IPS-20b (cell line): Measurements from ENCODE around the gene TMEM263.
"Not testable (repeated sequence)": the region's sequence is repeated elsewhere in the genome, so short reads cannot be mapped to it uniquely, and the experiment has no call there.

Experiments
- H3K27ac ChIP-seq: one replicate; pipeline ENCODE4 v1.5.1; 2013; ENCODE audit warnings: low read length
- H3K27me3 ChIP-seq: 2 replicates; pipeline ENCODE4 v1.6.1; 2013; ENCODE audit warnings: mild to moderate bottlenecking, low read length, inconsistent platforms; ENCODE audit not compliant: insufficient read depth
- H3K36me3 ChIP-seq: 2 replicates; pipeline ENCODE4 v1.6.1; 2013; ENCODE audit warnings: low read depth, mild to moderate bottlenecking, inconsistent platforms, low read length, moderate library complexity; ENCODE audit not compliant: insufficient read depth
- H3K4me1 ChIP-seq: 2 replicates; pipeline ENCODE4 v1.6.1; 2013; ENCODE audit warnings: mild to moderate bottlenecking, control low read depth, inconsistent platforms, low read length, moderate library complexity; ENCODE audit not compliant: insufficient read depth
- H3K4me3 ChIP-seq: 2 replicates; pipeline ENCODE4 v1.5.1; 2013; ENCODE audit warnings: mild to moderate bottlenecking, low read length, inconsistent platforms
- H3K9ac ChIP-seq: 2 replicates; pipeline ENCODE4 v1.6.1; 2013; ENCODE audit warnings: low read depth, mild to moderate bottlenecking, inconsistent platforms, low read length, moderate library complexity
- H3K9me3 ChIP-seq: 2 replicates; pipeline ENCODE4 v1.6.1; 2013; ENCODE audit warnings: mild to moderate bottlenecking, low read depth, low read length, inconsistent platforms; ENCODE audit not compliant: insufficient read depth

The TMEM263 gene

GRCh38 chr12:106918746-106919145 is 37.0 kb upstream of the TMEM263 start:
- Histone ChIP-seq H3K4me1 (peaks cover 19% of the 10 kb centered on the region; the same call in 1 of the 2 replicates), H3K36me3 (no peaks in the 10 kb centered on the region), H3K27me3 (no peaks in the 10 kb centered on the region), H3K9ac (no peak overlapping the region), H3K27ac (no peak overlapping the region), H3K4me3 (peak overlapping the region; percentile 34; the same call in 1 of the 2 replicates), H3K9me3 (no peaks in the 10 kb centered on the region)

GRCh38 chr12:106919910-106920544 is 35.7 kb upstream of the TMEM263 start:
- H3K9me3 ChIP-seq: no peaks in the 10 kb centered on the region
- no peak overlapping the region for H3K27ac ChIP-seq
- H3K27me3 ChIP-seq: no peaks in the 10 kb centered on the region
- no peak overlapping the region for H3K9ac ChIP-seq
- no peaks in the 10 kb centered on the region for H3K36me3 ChIP-seq
- peak overlapping the region; percentile 34; the same call in 1 of the 2 replicates for H3K4me3 ChIP-seq
- peaks cover 19% of the 10 kb centered on the region; the same call in 1 of the 2 replicates for H3K4me1 ChIP-seq

GRCh38 chr12:106921976-106922375 is 33.7 kb upstream of the TMEM263 start:
- not testable (repeated sequence) for H3K27ac ChIP-seq, H3K36me3 ChIP-seq, H3K27me3 ChIP-seq, H3K9ac ChIP-seq, H3K9me3 ChIP-seq, H3K4me3 ChIP-seq
- H3K4me1 ChIP-seq: peaks cover 19% of the 10 kb centered on the region; the same call in 1 of the 2 replicates

GRCh38 chr12:106923594-106923993 is 32.1 kb upstream of the TMEM263 start:
- H3K9ac ChIP-seq, H3K9me3 ChIP-seq, H3K27ac ChIP-seq, H3K27me3 ChIP-seq, H3K4me3 ChIP-seq, H3K36me3 ChIP-seq: not testable (repeated sequence)
- peaks cover 10% of the 10 kb centered on the region; the same call in 1 of the 2 replicates for H3K4me1 ChIP-seq

GRCh38 chr12:106924268-106924861 is 31.3 kb upstream of the TMEM263 start:
- Histone ChIP-seq H3K36me3 (no peaks in the 10 kb centered on the region), H3K27me3 (no peaks in the 10 kb centered on the region), H3K4me1 (peaks cover 5% of the 10 kb centered on the region; the same call in 1 of the 2 replicates), H3K9ac (no peak overlapping the region), H3K9me3 (no peaks in the 10 kb centered on the region), H3K4me3 (no peak overlapping the region), H3K27ac (no peak overlapping the region)

- Histone ChIP-seq H3K27me3 (no peaks in the 10 kb centered on the region), H3K27ac (no peak overlapping the region), H3K36me3 (no peaks in the 10 kb centered on the region), H3K4me3 (no peak overlapping the region), H3K9ac (no peak overlapping the region), H3K4me1 (no peaks in the 10 kb centered on the region), H3K9me3 (no peaks in the 10 kb centered on the region)
These were observed 29.1 kb upstream of the TMEM263 start for GRCh38 chr12:106926657-106927056.

GRCh38 chr12:106934277-106934676 is 21.4 kb upstream of the TMEM263 start:
- H3K9ac ChIP-seq: no peak overlapping the region
- H3K4me3 ChIP-seq: no peak overlapping the region
- H3K4me1 ChIP-seq: no peaks in the 10 kb centered on the region
- H3K27me3 ChIP-seq: no peaks in the 10 kb centered on the region
- no peaks in the 10 kb centered on the region for H3K36me3 ChIP-seq
- H3K27ac ChIP-seq: no peak overlapping the region
- H3K9me3 ChIP-seq: no peaks in the 10 kb centered on the region

GRCh38 chr12:106941481-106942156 is 14.1 kb upstream of the TMEM263 start:
- Histone ChIP-seq H3K4me1 (no peaks in the 10 kb centered on the region), H3K36me3 (no peaks in the 10 kb centered on the region)

GRCh38 chr12:106942775-106943174 is 12.9 kb upstream of the TMEM263 start:
- Histone ChIP-seq H3K36me3 (no peaks in the 10 kb centered on the region), H3K9me3 (peaks cover 34% of the 10 kb centered on the region), H3K4me3 (no peak overlapping the region), H3K27ac (no peak overlapping the region), H3K27me3 (no peaks in the 10 kb centered on the region), H3K4me1 (no peaks in the 10 kb centered on the region), H3K9ac (no peak overlapping the region)

More at GRCh38 chr12:106941481-106942156, 14.1 kb upstream of the TMEM263 start:
- peaks cover 31% of the 10 kb centered on the region for H3K9me3 ChIP-seq
- H3K4me3 ChIP-seq: no peak overlapping the region
- no peak overlapping the region for H3K27ac ChIP-seq
- no peaks in the 10 kb centered on the region for H3K27me3 ChIP-seq
- H3K9ac ChIP-seq: no peak overlapping the region

- H3K4me1 ChIP-seq: no peaks in the 10 kb centered on the region
- H3K4me3 ChIP-seq: no peak overlapping the region
These were observed 10.4 kb upstream of the TMEM263 start for GRCh38 chr12:106945261-106945851.

GRCh38 chr12:106947461-106947860 is 8.2 kb upstream of the TMEM263 start:
- no peaks in the 10 kb centered on the region for H3K4me1 ChIP-seq
- no peak overlapping the region for H3K27ac ChIP-seq
- H3K36me3 ChIP-seq: no peaks in the 10 kb centered on the region
- H3K9me3 ChIP-seq: peaks cover 44% of the 10 kb centered on the region
- H3K4me3 ChIP-seq: no peak overlapping the region
- H3K9ac ChIP-seq: no peak overlapping the region
- no peaks in the 10 kb centered on the region for H3K27me3 ChIP-seq

More at GRCh38 chr12:106945261-106945851, 10.4 kb upstream of the TMEM263 start:
- H3K27me3 ChIP-seq: no peaks in the 10 kb centered on the region
- H3K9me3 ChIP-seq: peaks cover 44% of the 10 kb centered on the region
- H3K9ac ChIP-seq: no peak overlapping the region
- no peaks in the 10 kb centered on the region for H3K36me3 ChIP-seq
- no peak overlapping the region for H3K27ac ChIP-seq
